ENCODE measurements around the gene MTG2. TPM values are rescaled to one million over a fixed set of nuclear protein-coding genes. Genes with fewer than 3 reads are reported as not detected.

Gene MTG2
- total RNA-seq, 2 experiments from 2014 or later: 33.6 to 37.3 TPM

- H3K4me1 Mint-ChIP-seq: no peaks in the 10 kb centered on the region
- H3K4me3 Mint-ChIP-seq: no peak overlapping the region
- ChIA-PET POLR2A (no interaction called here), CTCF (no interaction called here)
- no peaks in the 10 kb centered on the region for H3K27me3 Mint-ChIP-seq
- no peak overlapping the region for H3K27ac Mint-ChIP-seq
- no peaks in the 10 kb centered on the region for H3K9me3 Mint-ChIP-seq
- H3K36me3 Mint-ChIP-seq (ENCODE audit: low read depth): no peaks in the 10 kb centered on the region
- no peak for DNase-seq
Observed at GRCh38 chr20:62211216-62211615, 28.4 kb downstream of the MTG2 start.

GRCh38 chr20:62211769-62212288 is 29.0 kb downstream of the MTG2 start:
- DNase-seq: no peak
- Mint-ChIP-seq H3K36me3 (ENCODE audit: low read depth) (no peaks in the 10 kb centered on the region), H3K4me3 (no peak overlapping the region), H3K4me1 (no peaks in the 10 kb centered on the region), H3K27ac (no peak overlapping the region), H3K9me3 (no peaks in the 10 kb centered on the region), H3K27me3 (no peaks in the 10 kb centered on the region)
- ChIA-PET CTCF (interaction anchor here (1.2 kb wide), 1 partner anchor 10 kb away, joined by 3 read pairs; no protein-coding TSS in a partner anchor), POLR2A (no interaction called here)

GRCh38 chr20:62212299-62212698 is 29.5 kb downstream of the MTG2 start:
- no peak overlapping the region for H3K4me3 Mint-ChIP-seq
- no peaks in the 10 kb centered on the region for H3K36me3 Mint-ChIP-seq (ENCODE audit: low read depth)
- H3K27ac Mint-ChIP-seq: no peak overlapping the region
- DNase-seq: no peak
- CTCF ChIA-PET: interaction anchor here (1.2 kb wide), 1 partner anchor 9 kb away, joined by 3 read pairs; no protein-coding TSS in a partner anchor
- H3K9me3 Mint-ChIP-seq: no peaks in the 10 kb centered on the region
- H3K27me3 Mint-ChIP-seq: peaks cover 3% of the 10 kb centered on the region
- no peaks in the 10 kb centered on the region for H3K4me1 Mint-ChIP-seq
- POLR2A ChIA-PET: no interaction called here

DNA sequence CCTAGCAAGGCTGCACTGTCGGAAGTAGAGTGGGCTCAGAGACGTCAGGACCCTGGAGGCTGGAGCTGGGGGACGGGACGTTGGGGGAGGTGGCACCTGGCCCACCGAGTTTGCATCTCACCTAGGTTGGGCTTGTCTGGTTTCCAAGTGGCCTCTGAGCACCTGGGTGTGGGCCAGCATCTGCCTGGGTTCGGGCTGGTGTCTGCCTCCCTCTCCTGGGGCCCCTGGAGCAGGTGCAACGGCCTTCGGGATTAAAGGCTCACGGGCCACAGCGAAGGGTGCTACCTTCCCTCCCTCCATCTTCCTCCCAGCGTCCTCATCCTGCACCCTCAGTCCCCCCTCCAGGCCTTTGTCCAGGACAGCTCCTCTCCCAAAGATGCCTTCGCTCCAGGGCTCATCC is 31.2 kb downstream of the MTG2 start:
- DNase-seq: no peak
- no peaks in the 10 kb centered on the region for H3K9me3 Mint-ChIP-seq
- POLR2A ChIA-PET: no interaction called here
- CTCF ChIA-PET: no interaction called here
- no peaks in the 10 kb centered on the region for H3K4me1 Mint-ChIP-seq
- no peaks in the 10 kb centered on the region for H3K36me3 Mint-ChIP-seq (ENCODE audit: low read depth)
- peaks cover 11% of the 10 kb centered on the region for H3K27me3 Mint-ChIP-seq
- no peak overlapping the region for H3K4me3 Mint-ChIP-seq
- no peak overlapping the region for H3K27ac Mint-ChIP-seq

DNA sequence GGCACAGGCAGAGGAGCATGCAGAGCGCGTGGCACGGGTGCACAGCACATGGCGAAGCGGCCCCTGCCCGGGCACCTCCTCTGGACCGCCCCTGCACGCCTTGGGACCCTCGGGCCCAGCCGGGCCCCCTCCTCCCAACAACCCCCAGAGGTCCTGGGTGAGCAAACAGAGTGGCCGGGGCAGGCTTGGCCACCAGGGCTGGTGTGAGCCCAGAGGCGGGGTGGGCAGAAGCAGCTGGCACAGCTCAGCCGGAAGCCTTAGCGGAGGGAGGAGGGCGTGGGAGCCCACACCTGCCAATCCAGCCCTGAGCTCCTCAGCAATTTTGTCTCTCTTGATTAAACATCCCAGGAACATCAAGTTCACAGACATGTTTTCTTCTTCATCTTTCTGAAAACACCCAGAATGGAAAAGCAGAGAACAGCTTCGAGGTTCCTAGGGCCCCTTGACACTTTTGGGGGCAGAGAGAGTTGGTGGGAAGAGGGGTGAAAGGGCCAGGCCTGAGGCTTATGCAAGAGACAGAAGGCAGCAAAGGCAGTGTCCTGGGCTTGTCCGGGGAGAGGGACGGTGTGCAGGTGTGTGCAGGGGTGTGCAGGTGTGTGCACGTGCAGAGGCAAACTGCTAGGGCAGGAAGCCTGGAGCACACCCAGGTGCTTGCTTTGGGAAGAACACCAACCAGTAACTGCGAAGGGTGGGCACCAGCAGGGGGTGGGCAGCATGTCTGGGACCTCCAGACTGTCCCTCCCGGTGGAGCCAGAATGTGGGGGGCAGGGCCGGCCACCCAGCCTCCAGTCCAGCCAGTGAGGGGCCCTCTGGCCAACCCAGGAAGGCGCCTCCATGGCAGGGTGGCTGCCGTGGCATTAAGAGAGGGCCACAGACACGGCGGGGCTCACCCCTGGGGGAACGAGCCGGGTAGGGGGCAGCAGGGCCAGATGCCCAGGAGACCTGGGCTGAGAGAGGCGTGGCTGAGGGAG is 32.5 kb downstream of the MTG2 start:
- ChIA-PET CTCF (interaction anchor here (0.5 kb wide), 1 partner anchor 19 kb away, joined by 5 read pairs; no protein-coding TSS in a partner anchor), POLR2A (no interaction called here)
- no peaks in the 10 kb centered on the region for H3K36me3 Mint-ChIP-seq (ENCODE audit: low read depth)
- H3K9me3 Mint-ChIP-seq: no peaks in the 10 kb centered on the region
- H3K4me1 Mint-ChIP-seq: no peaks in the 10 kb centered on the region
- peaks cover 14% of the 10 kb centered on the region for H3K27me3 Mint-ChIP-seq
- H3K27ac Mint-ChIP-seq: no peak overlapping the region
- no peak overlapping the region for H3K4me3 Mint-ChIP-seq
- no peak for DNase-seq

DNA sequence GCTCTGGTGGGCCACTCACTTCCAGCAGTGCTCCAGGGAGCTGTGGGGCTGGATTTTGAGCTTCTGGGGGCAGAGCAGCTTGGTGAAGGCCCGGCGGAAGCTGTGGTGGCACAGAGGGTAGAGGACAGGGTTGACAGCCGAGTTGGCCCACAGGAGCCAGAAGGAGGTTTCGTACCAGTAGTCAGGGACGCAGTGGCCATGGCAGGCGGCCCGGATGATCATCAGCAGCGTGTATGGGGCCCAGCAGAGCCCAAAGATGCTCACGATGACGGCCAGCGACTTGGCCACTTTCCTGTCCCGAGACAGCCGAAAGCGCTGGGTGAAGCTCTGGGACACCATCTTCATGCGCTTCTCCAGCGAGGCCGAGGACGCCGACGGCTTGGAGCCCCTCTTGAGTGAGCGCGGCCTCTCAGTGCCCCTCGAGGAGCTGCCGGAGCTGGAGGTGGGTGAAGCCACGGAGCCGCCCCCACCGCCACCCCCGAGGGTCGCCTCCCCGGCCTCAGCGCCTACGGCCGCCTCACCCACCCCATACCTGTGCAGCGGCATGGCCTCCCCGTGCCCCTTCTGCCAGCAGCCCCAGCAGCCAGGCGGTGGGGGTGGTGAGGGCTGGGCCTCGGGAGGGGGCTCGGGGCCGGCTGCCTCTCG is 33.3 kb downstream of the MTG2 start:
- Mint-ChIP-seq H3K27me3 (peaks cover 19% of the 10 kb centered on the region), H3K4me1 (peaks cover 2% of the 10 kb centered on the region), H3K27ac (no peak overlapping the region), H3K36me3 (ENCODE audit: low read depth) (no peaks in the 10 kb centered on the region), H3K9me3 (no peaks in the 10 kb centered on the region), H3K4me3 (no peak overlapping the region)
- DNase-seq: no peak
- ChIA-PET POLR2A (no interaction called here), CTCF (interaction anchor here (0.5 kb wide), 1 partner anchor 20 kb away, joined by 5 read pairs; no protein-coding TSS in a partner anchor)

DNA sequence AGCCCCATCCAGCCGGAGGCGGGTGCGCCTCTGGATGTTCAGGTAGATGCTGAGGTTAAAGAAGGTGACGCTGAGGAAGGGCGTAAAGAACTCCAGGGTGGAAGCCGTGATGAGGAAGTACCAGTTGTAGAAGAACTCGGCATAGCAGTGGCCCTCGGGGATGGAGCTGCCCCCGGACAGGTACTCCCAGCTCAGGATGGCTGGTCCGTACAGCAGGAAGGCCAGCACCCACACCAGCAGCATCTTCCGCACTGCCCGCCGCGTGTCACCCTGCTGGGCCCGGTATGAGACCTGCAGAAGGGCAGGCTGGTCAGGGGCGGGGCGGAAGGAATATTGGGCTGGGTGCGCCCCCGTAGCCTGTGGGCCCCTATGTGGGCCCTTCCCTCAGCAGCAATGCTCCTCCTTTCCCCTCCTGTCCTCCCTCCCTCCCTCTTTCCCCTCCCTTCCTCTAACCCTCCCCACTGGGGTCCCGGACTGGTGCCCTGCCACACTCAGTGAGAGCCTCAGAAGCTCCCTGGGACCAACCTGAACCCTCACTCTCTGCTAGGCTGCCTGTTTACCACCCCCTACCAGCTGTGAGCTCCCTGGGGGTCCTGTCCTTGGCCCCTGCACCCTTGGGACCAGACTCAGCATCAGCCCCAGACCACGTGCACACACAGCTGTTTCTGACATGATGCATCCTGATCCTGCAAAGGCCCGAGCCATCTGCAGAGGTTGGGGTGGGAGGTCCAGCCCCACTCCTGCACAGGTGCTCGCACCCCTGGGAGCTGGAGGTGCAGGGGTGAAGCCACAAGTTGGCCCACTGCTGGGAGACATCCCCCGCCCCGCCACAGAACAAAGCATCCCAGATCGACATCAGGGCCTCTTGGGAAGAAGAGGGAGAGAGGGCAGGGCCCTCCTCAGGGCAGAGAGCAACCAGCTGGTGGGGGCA is 34.1 kb downstream of the MTG2 start:
- Mint-ChIP-seq H3K4me3 (no peak overlapping the region), H3K4me1 (peaks cover 2% of the 10 kb centered on the region), H3K27me3 (peaks cover 26% of the 10 kb centered on the region), H3K36me3 (ENCODE audit: low read depth) (no peaks in the 10 kb centered on the region), H3K9me3 (no peaks in the 10 kb centered on the region), H3K27ac (no peak overlapping the region)
- ChIA-PET CTCF (no interaction called here), POLR2A (no interaction called here)
- no peak for DNase-seq

GRCh38 chr20:62217913-62218773 is 35.3 kb downstream of the MTG2 start:
- H3K4me1 Mint-ChIP-seq: peaks cover 2% of the 10 kb centered on the region
- ChIA-PET CTCF (no interaction called here), POLR2A (no interaction called here)
- DNase-seq: no peak
- no peaks in the 10 kb centered on the region for H3K36me3 Mint-ChIP-seq (ENCODE audit: low read depth)
- peaks cover 26% of the 10 kb centered on the region for H3K27me3 Mint-ChIP-seq
- no peaks in the 10 kb centered on the region for H3K9me3 Mint-ChIP-seq
- H3K27ac Mint-ChIP-seq: no peak overlapping the region
- no peak overlapping the region for H3K4me3 Mint-ChIP-seq

DNA sequence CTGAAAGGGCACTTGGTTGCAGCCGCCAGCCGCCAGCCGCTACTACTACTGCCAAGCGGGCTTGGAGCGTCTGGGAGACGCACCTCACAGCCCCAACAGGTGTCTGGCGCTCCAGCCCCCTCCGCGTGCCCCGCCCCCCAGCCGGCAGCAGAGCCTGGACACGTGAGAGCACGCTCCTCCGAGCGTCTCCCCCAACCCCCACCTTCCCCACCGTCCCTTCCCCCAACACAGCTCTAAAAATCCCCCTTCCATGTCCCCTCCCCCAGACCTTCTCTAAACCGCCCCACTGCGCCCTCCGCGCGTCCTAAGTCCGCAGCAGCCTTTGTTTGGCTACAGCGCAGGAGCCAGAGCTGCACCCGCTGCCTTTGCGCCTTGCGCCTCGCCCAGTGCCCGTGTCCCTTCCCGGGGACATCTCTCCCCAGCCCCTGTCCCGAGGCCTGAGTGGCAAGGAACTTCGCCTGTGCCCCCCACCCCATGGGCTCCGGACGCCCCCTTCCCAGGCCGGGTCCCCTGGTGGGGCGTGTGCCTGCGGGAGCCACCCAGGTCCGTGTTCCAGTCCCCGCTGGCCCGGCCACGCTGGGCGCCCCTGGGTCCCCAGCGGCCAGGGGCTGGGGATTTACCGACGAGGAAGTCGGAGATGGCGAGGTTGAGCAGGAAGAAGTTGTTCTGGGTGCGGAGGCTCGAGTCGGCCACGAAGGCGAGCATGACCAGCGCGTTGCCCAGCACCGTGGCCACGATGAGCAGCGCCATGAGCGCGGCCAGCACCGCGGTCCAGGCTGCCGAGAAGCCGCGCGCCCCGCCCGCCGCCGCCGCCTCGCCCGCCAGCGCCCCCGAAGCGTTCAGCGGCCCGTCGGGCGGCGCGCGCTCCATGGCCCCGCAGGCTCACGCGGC is 36.5 kb downstream of the MTG2 start:
- Mint-ChIP-seq H3K27ac (no peak overlapping the region), H3K9me3 (no peaks in the 10 kb centered on the region), H3K4me1 (peaks cover 2% of the 10 kb centered on the region), H3K4me3 (no peak overlapping the region), H3K27me3 (peaks cover 26% of the 10 kb centered on the region), H3K36me3 (ENCODE audit: low read depth) (no peaks in the 10 kb centered on the region)
- ChIA-PET POLR2A (no interaction called here), CTCF (interaction anchor here (0.6 kb wide), 1 partner anchor 97 kb away, joined by 3 read pairs; the partner anchor contains the start of gene LSM14B)
- no peak for DNase-seq

DNA sequence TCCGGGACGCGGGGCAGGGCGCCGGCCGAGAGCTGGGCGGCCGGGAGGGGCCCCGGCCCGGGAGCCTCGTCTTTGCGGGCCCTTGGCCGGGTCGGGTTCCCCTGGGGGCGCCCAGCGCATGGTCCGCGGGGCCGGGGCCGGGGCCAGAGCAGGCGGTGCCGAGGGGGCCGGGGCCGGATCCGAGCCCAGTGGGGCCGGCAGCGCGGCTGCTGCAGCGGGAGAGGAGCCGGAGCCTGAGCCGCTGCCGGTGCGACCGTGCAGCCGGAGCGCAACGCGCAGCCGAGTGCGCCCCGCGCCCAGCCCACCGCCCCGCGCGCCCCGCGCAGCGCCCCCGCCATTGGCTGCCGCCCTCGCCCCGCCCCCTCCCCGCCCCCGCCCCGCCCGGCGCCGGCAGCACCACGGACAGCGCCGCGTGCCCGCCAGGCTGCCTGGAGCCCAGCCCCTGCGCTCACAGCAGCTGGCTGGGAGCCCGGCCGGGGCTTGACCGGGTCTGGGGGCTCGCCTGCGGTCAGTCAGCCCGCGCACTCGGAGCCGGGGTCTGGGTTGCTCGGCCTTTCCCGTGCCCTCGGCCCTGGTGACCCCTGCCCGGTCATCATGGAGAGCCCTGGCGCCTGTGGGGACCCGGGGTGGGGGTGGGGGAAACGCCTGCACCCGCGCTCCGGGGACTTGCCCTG is 37.3 kb downstream of the MTG2 start, which contains the start of gene HRH3:
TSS of gene HRH3 (minus strand) at position 287 of the 674 bp plus-strand sequence. CDS start 308 bp downstream, outside the sequence.
- H3K4me3 Mint-ChIP-seq: no peak within 1 kb of the TSS
- ChIA-PET CTCF (no interaction called here), POLR2A (no interaction called here)
- peak; percentile 46 for DNase-seq
- H3K27me3 Mint-ChIP-seq: peaks cover 29% of the 10 kb centered on the region
- H3K4me1 Mint-ChIP-seq: peaks cover 2% of the 10 kb centered on the region
- H3K36me3 Mint-ChIP-seq (ENCODE audit: low read depth): no peaks in the 10 kb centered on the region
- H3K27ac Mint-ChIP-seq: no peak within 1 kb of the TSS
- no peaks in the 10 kb centered on the region for H3K9me3 Mint-ChIP-seq

Data from activated CD4-positive, alpha-beta T cell treated with anti-CD3 and anti-CD28 coated beads, Interleukin-2, amount 10 ng/mL, durations not matched to agents 7 days and 5 days (primary cell).